Mononuclear cell (primary cell): ENCODE data around the gene DUS3L. TPM values are rescaled to one million over a fixed set of nuclear protein-coding genes. Genes with fewer than 3 reads are reported as not detected.

Experiments
- H3K27me3 ChIP-seq: 2 replicates; pipeline ENCODE4 v1.6.0; 2011; ENCODE audit warnings: low read length, control low read depth; ENCODE audit not compliant: insufficient read depth
- H3K4me1 ChIP-seq: 2 replicates; pipeline ENCODE4 v1.5.1; 2011; ENCODE audit warnings: mild to moderate bottlenecking, low read length, control low read depth; ENCODE audit not compliant: insufficient read depth
- H3K4me3 ChIP-seq: 2 replicates; pipeline ENCODE4 v1.5.1; 2011; ENCODE audit warnings: mild to moderate bottlenecking, low read length, moderate library complexity
- H3K9me3 ChIP-seq: 2 replicates; pipeline ENCODE4 v1.5.1; 2011; ENCODE audit warnings: low read depth, mild to moderate bottlenecking, control low read depth, low read length
- total RNA-seq: library from RNA; depleted of rRNA; stranded (reverse); fragments of >200 nt; gene quantifications from one replicate; pipeline ENCODE4 v1.2.3, GENCODE V29; 2012

Gene DUS3L
- total RNA-seq, 1 donor, result 42.8 TPM

DNA sequence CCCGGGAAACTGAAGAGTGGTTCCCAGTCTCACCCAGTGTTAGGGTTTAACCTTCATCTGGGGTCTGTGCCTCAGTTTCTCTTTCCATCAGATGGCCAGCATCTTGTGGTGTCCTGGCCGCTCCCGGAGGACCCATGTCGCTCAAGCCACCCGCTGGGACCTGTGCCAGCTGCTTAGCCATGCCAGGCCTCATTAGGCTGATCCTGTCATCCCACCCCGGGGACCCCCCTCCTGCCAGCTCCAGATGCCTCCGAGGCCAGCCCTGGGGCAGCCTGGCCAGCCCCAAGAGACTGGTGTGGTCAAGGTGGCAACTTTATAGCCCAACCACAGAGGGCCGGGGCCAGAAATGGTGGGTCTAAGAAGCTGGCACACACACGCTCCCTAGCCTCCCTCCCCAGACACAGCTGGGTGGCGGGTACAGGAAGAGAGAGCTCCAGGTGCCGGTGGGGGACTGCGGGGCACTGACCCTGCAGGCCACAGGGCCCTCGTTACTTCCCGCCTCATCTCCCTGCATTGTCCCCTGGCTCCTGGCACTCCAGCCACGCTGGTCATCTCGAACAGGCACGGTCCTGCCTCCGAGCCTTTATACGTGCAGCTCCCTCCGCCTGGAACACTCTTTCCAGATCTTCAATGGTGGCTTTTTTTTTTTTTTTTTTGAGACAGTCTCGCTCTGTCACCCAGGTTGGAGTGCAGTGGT is 17.3 kb upstream of the DUS3L start:
- no peaks in the 10 kb centered on the region for H3K9me3 ChIP-seq
- H3K4me3 ChIP-seq, result no peak overlapping the region
- H3K27me3 ChIP-seq, result peaks cover 9% of the 10 kb centered on the region
- peaks cover 14% of the 10 kb centered on the region for H3K4me1 ChIP-seq

DNA sequence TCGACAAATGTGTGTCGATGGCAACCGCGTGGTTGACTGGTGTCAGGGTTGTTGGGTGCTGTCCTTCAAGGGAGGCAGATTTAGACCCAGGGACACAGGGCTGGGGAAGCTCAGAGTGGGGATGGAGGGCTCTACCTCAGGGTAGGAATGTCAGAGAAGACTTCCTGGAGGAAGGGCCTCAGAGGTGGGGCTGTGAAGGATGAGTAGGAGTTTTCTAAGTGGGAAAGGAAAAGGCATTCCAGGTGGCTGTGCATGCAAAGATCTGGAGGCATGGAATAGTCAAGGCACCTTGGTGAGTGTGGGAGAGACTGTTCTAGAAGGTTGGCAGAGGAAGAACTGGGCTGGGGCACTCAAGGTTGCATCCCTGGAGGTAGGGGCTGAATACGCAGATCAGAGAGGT is 15.9 kb upstream of the DUS3L start:
- Histone ChIP-seq H3K9me3 (no peaks in the 10 kb centered on the region), H3K4me1 (peaks cover 16% of the 10 kb centered on the region), H3K4me3 (no peak overlapping the region), H3K27me3 (peaks cover 11% of the 10 kb centered on the region)

DNA sequence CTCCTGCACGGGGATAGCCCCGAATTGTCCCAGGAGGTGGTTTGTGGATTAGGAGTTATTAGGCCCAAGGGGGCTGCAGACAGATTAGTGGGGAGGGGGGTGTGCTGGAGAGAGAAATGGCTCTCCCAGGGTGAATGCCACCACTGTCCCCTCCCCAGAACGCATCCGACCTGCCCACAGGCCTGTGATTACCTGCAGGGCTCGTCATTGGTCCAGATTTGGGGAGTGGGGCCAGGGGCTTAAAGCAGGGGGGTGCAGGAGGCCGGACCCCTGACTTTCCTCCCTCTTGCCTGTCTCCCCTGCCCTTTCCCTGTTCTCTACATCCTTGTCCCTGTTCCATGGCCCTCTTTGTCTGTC is 15.1 kb upstream of the DUS3L start:
- Histone ChIP-seq H3K27me3 (peaks cover 17% of the 10 kb centered on the region), H3K9me3 (no peaks in the 10 kb centered on the region), H3K4me1 (peaks cover 16% of the 10 kb centered on the region), H3K4me3 (no peak overlapping the region)

DNA sequence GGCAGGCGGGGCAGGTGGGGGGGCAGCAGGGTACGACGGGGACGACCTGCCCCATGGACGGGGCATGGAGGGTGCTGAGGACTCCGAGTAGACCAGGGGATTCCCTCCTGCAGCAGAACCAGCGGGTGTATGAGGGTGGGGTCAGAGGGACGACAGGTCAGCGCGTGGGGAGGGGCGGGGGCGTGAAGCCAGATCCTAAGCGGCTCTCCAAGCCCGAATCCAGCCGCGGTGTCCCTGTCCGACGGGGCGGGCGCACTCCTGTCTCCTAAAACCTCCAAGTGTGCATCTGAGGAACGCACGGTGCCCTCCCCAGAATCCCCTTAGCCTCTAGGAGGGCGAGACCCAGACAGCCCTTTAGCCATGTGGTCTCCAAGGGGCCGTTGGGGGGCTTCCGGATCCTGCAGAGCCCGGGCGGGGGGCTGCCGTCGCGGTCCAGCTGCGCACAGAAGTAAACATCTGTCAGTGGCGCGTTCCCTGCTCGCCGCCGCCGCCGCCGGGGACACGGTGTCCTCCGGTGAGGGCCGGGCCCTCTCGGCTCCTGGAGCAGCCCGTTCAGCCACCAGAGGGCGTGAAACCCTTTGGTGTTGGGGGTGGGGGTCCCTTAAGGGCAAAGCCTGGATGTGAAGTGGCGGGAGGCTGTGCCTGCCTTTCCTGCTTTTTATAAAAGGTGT is 14.6 kb upstream of the DUS3L start:
- H3K4me3 ChIP-seq, result no peak overlapping the region
- peaks cover 16% of the 10 kb centered on the region for H3K4me1 ChIP-seq
- H3K9me3 ChIP-seq, result no peaks in the 10 kb centered on the region
- H3K27me3 ChIP-seq, result peaks cover 17% of the 10 kb centered on the region

DNA sequence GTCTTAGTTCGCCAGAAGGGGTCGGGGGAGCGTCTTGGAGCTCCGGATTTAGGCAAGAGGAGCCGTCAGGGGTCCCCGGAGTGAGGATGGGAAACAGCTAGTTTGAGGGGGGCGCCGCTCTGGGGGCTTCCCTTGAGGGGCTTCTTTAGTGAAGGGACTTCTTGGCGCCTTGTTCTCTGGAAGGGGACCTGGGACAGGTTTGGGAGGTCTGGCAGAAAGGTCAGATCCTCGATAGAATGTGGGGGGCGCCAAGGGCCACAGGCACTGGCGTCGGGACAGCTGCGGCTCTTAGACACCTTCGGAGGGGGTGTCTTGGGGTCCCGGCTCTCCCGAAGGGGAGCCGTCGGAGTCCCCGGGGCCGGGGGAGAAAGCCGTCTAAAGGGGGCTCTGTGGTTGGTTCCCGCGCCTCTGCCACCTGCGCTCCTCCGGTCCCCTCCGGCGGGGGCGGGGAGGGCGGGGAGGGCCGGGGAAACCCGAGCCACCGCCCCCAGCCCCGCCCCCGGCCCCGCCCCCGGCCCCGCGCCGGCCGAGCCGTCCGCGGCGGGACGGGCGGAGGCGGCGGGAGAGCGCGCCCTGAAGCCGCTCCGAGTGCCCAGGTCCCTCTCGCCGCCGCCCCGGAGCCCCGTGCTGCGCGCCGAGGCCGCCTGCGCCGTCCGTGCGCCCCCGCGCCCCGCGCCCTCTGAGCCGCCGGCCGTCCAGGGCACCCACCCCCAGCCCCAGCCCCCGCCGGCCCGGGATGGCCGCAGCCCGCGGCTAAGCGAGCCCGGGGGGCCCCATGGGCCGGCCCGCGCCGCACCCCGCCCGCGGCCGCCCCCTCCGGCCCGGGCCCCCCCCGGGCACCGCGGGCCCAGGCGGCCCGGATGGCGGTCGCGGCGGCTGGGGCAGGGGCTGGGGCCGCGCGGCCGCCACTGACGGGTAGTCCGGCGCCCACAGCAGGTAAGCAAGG is 13.8 kb upstream of the DUS3L start, which contains the start of gene NRTN:
Gene NRTN (plus strand): TSS at position 552 of the 946 bp plus-strand sequence. CDS start 19,099 bp downstream, outside the sequence.
- peaks cover 16% of the 10 kb centered on the region for H3K4me1 ChIP-seq
- no peak within 1 kb of the TSS for H3K4me3 ChIP-seq
- no peaks in the 10 kb centered on the region for H3K9me3 ChIP-seq
- peaks cover 17% of the 10 kb centered on the region for H3K27me3 ChIP-seq

DNA sequence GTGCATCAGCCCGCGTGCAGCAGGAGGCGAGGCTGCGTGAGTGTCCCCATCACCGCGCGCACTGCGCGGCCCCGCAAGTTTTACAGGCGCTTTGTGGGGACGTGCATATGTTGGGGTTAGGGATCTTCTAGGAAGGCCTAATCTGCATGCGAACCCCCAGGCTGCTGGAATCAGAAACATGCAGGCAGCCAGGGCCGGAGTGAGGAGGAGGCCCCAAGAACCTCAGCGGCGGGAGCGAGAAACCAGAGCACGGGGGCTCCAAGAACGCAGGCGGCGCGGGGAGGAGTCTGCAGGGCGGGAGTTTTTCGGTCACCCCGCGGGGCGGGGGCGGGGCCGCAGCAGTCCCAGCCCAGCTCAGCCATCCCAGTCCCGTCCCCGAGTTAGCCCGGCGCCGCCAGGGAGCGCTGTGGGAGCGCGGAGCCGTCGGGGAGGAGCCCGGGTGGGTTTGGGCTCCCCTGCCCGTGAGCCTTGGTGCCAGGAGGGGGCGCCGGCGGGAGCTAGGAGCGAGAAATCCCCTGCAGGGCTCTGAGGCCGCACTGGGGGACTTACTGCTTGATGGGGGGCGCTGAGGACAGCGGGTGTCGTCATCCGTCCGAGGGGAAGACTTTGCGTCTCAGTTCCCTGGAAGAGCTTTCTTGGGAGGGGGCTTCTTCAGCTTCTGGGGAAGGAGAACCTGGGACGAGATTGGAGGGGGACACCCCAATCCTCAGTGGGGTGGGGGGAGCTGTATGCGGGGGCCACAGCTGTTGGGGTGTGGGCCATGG is 13.0 kb upstream of the DUS3L start:
- Histone ChIP-seq H3K27me3 (peaks cover 17% of the 10 kb centered on the region), H3K9me3 (no peaks in the 10 kb centered on the region), H3K4me1 (peaks cover 16% of the 10 kb centered on the region), H3K4me3 (no peak overlapping the region)

DNA sequence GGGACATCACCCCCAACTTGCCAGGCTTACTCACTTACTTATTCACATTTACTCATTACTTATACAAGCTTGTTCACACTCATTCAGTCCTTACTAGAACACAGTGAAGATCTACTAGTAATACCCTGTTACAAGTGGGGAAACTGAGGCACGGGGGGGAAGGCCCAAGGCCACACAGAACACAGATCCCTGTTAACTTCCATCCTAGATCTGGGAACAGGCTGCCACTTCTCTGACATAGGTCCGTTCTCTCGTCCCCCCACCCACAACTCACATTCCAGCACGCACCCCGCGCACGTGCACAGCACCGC is 12.4 kb upstream of the DUS3L start:
- Histone ChIP-seq H3K27me3 (peaks cover 17% of the 10 kb centered on the region), H3K4me1 (peaks cover 16% of the 10 kb centered on the region), H3K4me3 (no peak overlapping the region), H3K9me3 (no peaks in the 10 kb centered on the region)

DNA sequence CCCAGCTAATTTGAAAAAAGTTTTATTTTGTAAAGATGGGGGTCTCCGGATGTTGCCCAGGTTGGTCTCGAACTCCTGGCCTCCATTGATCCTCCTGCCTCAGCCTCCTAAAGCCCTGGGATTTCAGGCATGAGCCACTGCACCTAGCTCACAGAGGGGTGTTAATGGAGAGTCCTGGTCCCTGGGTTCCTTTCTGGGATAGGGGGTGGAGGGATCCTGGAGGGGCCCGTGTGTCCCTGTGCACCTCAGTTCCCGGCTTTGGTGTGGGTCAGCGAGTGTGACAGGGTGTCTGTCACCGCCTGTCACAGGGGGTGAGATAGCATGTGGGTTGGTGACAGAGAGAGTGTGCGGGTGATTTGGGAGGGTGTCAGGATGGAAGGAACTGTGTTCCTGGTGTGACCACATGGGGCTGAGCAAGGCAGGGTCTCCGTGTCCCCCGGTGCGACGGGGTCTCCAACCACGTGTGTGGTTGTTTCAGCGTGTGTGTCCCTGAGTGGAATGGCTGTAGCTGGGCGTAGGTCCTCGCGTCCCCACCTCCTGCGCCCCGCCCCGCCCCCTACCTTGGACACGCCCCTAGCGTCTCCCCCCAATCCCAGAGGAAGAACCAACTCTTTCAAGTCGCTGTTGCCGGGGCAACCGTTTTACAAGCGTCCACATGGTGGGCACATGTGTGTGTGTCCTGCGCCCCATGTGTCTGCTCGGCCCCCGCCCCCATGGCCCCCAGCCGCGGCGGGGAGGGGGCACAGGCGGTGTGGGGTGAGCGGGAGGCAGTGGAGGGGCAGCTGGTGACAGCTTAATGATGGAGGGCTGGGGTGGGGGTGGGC is 11.0 kb upstream of the DUS3L start:
- no peaks in the 10 kb centered on the region for H3K9me3 ChIP-seq
- H3K4me3 ChIP-seq, result no peak overlapping the region
- H3K27me3 ChIP-seq, result peaks cover 17% of the 10 kb centered on the region
- peaks cover 16% of the 10 kb centered on the region for H3K4me1 ChIP-seq

DNA sequence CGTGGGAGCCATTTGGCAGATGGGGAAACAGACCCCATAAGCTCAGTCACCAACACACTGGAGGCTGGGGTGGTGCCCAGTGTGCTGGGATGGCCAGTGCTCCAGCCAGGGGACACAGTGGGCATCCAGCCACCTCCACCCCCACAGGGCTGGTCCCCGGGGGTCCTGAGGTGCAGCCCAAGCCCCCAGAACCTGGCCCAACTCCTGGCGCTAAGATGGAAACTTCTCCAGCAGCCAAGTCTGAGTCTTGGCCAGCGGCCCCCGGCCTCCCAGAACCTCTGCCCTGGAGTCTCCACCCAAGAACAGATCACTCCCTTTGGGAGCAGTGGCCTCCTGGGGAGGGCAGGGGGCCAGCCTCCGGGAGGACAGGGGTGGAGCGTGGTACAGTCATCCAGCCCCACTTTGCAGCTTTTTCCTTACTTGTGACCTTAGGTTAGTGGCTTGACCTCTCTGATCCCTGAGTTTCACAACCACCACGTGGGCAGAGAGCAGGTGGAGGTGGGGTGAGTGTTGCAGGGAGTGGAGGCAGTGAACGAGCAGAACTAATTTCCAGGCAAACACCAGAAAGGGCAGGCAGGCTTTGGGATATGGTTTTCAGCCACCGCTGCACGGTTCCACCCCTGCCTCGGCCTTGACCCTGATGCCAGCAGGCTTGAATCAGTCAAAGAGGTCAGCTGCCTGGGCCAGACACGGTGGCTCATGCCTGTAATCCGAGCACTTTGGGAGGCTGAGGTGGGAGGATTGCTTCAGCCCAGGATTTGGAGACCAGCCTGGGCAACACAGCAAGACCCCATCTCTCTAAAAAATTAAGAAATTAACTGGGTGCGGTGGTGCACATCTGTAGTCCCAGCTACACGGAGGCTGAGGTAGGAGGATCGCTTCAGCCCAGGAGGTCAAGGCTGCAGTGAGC is 9.7 kb upstream of the DUS3L start:
- Histone ChIP-seq H3K9me3 (no peaks in the 10 kb centered on the region), H3K27me3 (peaks cover 17% of the 10 kb centered on the region), H3K4me3 (no peak overlapping the region), H3K4me1 (peaks cover 16% of the 10 kb centered on the region)

DNA sequence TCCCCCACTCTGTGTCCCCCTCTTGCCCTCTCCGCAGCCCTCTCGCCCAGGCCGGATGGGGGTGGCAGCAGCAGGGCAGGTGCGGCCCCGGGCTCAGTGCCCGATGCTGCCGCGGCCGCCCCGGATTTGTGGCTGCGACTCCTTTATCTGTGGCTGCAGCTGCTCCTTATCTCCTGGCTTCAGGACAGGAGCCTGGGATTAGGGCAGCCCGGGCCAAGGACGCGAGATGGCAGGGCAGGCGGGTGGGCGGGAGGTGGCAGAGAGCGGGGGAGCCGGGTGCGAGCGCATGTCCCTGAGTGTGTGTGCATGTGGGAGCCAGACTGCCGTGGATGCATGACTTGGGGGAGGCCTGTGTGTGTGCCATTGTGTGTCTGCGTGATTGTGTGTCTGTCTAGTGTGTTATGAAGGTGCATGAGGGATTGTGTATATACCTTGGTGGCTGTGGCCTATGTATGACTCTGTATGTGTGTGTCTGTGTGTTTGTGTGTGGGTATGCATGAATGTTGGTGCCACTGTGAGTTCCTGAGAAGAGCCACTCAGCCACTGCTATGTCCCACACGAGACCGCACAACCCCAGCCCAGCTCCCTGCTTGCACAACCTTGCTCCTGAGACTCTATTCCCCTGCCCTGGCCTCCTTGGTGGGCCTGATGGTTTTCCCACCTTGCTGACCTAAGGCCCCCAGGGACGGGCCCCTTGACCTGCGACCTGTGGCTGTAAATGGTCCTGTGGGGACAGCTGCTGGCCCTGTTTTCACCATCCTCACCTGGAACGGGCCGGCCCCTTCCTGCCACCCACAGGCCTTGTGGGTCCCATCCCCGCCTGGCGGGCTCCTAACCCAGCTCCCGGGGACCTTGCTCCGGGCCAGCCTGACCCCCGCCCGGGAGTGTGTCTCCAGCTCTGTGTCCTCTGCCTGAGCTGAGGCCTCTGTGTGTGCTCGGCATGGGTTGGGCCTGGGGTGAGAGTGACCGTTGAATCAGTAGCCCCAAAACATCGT is 8.6 kb upstream of the DUS3L start:
- Histone ChIP-seq H3K27me3 (peaks cover 16% of the 10 kb centered on the region), H3K4me1 (peaks cover 14% of the 10 kb centered on the region), H3K4me3 (no peak overlapping the region), H3K9me3 (no peaks in the 10 kb centered on the region)

DNA sequence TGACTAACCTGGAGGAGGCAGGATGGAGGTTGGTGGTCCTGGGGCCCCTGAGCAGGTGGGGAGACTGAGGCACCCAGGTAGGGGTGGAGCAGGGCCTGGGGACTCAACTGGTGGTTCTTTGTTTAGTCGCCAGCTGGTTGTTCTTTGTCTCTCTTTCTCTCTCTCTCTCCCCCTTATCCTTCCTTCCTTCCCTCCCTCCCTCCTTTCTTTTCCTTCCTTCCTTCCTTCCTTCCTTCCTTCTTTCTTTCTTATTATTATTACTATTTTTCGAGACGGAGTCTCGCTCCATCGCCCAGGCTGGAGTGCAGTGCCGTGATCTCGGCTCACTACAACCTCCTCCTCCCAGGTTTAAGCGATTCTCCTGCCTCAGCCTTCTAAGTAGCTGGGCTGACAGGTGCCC is 7.3 kb upstream of the DUS3L start:
- no peaks in the 10 kb centered on the region for H3K9me3 ChIP-seq
- H3K4me3 ChIP-seq, result no peak overlapping the region
- peaks cover 7% of the 10 kb centered on the region for H3K27me3 ChIP-seq
- peaks cover under 1% of the 10 kb centered on the region for H3K4me1 ChIP-seq

DNA sequence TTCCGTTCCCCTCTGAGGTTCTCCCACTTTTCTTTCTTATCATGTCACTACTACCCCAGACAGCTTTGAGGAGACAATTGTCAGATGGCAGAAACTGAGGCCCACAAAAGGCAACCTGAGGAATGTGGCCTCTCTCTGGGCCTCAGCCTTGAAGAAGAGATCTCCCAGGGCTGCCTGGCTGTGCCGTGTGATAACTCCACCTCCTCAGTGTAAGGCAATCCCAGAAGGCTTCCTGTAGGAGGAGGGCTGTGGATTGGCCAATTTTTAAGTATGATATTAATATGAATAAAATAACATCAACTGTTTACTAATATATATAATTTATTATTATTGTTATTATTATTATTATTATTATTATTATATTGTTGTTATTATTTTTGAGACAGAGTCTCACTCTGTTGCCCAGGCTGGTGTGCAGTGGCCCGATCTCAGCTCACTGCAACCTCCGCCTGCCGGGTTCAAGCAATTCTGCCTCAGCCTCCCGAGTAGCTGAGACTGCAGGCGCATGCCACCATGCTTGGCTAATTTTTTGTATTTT is 4.5 kb upstream of the DUS3L start:
- Histone ChIP-seq H3K27me3 (no peaks in the 10 kb centered on the region), H3K4me1 (peaks cover under 1% of the 10 kb centered on the region), H3K4me3 (no peak overlapping the region), H3K9me3 (no peaks in the 10 kb centered on the region)
